ENCODE measurements around the gene CRMP1.

The CRMP1 gene

GRCh38 chr4:5810770-5811430 lies 82.0 kb downstream of the CRMP1 start:
- H3K9me3 ChIP-seq (ENCODE audit: insufficient read depth, low read depth, low read length): no peaks in the 10 kb centered on the region
- no peaks in the 10 kb centered on the region for H3K27me3 ChIP-seq (ENCODE audit: insufficient read depth, low read length)
- H3K27ac ChIP-seq (ENCODE audit: low read length): no peak overlapping the region
- H3K9ac ChIP-seq (ENCODE audit: low read depth, low read length): no peak overlapping the region
- no peak overlapping the region for H3K4me3 ChIP-seq (ENCODE audit: low read length)
- peaks cover 48% of the 10 kb centered on the region for H3K36me3 ChIP-seq (ENCODE audit: insufficient read depth, low read depth, low read length)
- no peaks in the 10 kb centered on the region for H3K4me1 ChIP-seq (ENCODE audit: insufficient read depth, low read length)

GRCh38 chr4:5810151-5810550 lies 82.7 kb downstream of the CRMP1 start:
- no peaks in the 10 kb centered on the region for H3K9me3 ChIP-seq (ENCODE audit: insufficient read depth, low read depth, low read length)
- no peak overlapping the region for H3K4me3 ChIP-seq (ENCODE audit: low read length)
- no peaks in the 10 kb centered on the region for H3K4me1 ChIP-seq (ENCODE audit: insufficient read depth, low read length)
- no peak overlapping the region for H3K27ac ChIP-seq (ENCODE audit: low read length)
- peaks cover 52% of the 10 kb centered on the region for H3K36me3 ChIP-seq (ENCODE audit: insufficient read depth, low read depth, low read length)
- H3K27me3 ChIP-seq (ENCODE audit: insufficient read depth, low read length): no peaks in the 10 kb centered on the region
- no peak overlapping the region for H3K9ac ChIP-seq (ENCODE audit: low read depth, low read length)

- H3K9me3 ChIP-seq (ENCODE audit: insufficient read depth, low read depth, low read length): no peaks in the 10 kb centered on the region
- H3K4me1 ChIP-seq (ENCODE audit: insufficient read depth, low read length): no peaks in the 10 kb centered on the region
- H3K27me3 ChIP-seq (ENCODE audit: insufficient read depth, low read length): no peaks in the 10 kb centered on the region
- no peak overlapping the region for H3K27ac ChIP-seq (ENCODE audit: low read length)
- no peak overlapping the region for H3K9ac ChIP-seq (ENCODE audit: low read depth, low read length)
- no peak overlapping the region for H3K4me3 ChIP-seq (ENCODE audit: low read length)
- peaks cover 61% of the 10 kb centered on the region for H3K36me3 ChIP-seq (ENCODE audit: insufficient read depth, low read depth, low read length)
Observed at GRCh38 chr4:5809216-5809776, 83.6 kb downstream of the CRMP1 start.

GRCh38 chr4:5808081-5808741 lies 84.7 kb downstream of the CRMP1 start:
- H3K4me3 ChIP-seq (ENCODE audit: low read length): no peak overlapping the region

GRCh38 chr4:5805270-5805669 lies 87.6 kb downstream of the CRMP1 start:
- no peaks in the 10 kb centered on the region for H3K4me1 ChIP-seq (ENCODE audit: insufficient read depth, low read length)
- no peaks in the 10 kb centered on the region for H3K9me3 ChIP-seq (ENCODE audit: insufficient read depth, low read depth, low read length)
- H3K4me3 ChIP-seq (ENCODE audit: low read length): no peak overlapping the region
- H3K27ac ChIP-seq (ENCODE audit: low read length): no peak overlapping the region
- H3K27me3 ChIP-seq (ENCODE audit: insufficient read depth, low read length): no peaks in the 10 kb centered on the region
- peaks cover 36% of the 10 kb centered on the region; the same call in 1 of the 2 replicates for H3K36me3 ChIP-seq (ENCODE audit: insufficient read depth, low read depth, low read length)
- no peak overlapping the region for H3K9ac ChIP-seq (ENCODE audit: low read depth, low read length)

More at GRCh38 chr4:5808081-5808741, 84.7 kb downstream of the CRMP1 start:
- Histone ChIP-seq H3K27me3 (ENCODE audit: insufficient read depth, low read length) (no peaks in the 10 kb centered on the region), H3K4me1 (ENCODE audit: insufficient read depth, low read length) (no peaks in the 10 kb centered on the region), H3K9ac (ENCODE audit: low read depth, low read length) (no peak overlapping the region), H3K9me3 (ENCODE audit: insufficient read depth, low read depth, low read length) (no peaks in the 10 kb centered on the region), H3K36me3 (ENCODE audit: insufficient read depth, low read depth, low read length) (peaks cover 62% of the 10 kb centered on the region), H3K27ac (ENCODE audit: low read length) (no peak overlapping the region)

- Histone ChIP-seq H3K27ac (ENCODE audit: low read length) (no peak overlapping the region), H3K27me3 (ENCODE audit: insufficient read depth, low read length) (no peaks in the 10 kb centered on the region), H3K36me3 (ENCODE audit: insufficient read depth, low read depth, low read length) (peaks cover 30% of the 10 kb centered on the region; the same call in 1 of the 2 replicates)
Observed at GRCh38 chr4:5804656-5805055, 88.2 kb downstream of the CRMP1 start.

GRCh38 chr4:5802565-5802964 lies 90.3 kb downstream of the CRMP1 start:
- Histone ChIP-seq H3K4me3 (ENCODE audit: low read length) (no peak overlapping the region), H3K27me3 (ENCODE audit: insufficient read depth, low read length) (no peaks in the 10 kb centered on the region), H3K4me1 (ENCODE audit: insufficient read depth, low read length) (no peaks in the 10 kb centered on the region), H3K36me3 (ENCODE audit: insufficient read depth, low read depth, low read length) (peaks cover 17% of the 10 kb centered on the region; the same call in 1 of the 2 replicates), H3K27ac (ENCODE audit: low read length) (no peak overlapping the region), H3K9me3 (ENCODE audit: insufficient read depth, low read depth, low read length) (no peaks in the 10 kb centered on the region), H3K9ac (ENCODE audit: low read depth, low read length) (no peak overlapping the region)

More at GRCh38 chr4:5804656-5805055, 88.2 kb downstream of the CRMP1 start:
- no peaks in the 10 kb centered on the region for H3K9me3 ChIP-seq (ENCODE audit: insufficient read depth, low read depth, low read length)
- H3K9ac ChIP-seq (ENCODE audit: low read depth, low read length): no peak overlapping the region
- H3K4me3 ChIP-seq (ENCODE audit: low read length): no peak overlapping the region
- no peaks in the 10 kb centered on the region for H3K4me1 ChIP-seq (ENCODE audit: insufficient read depth, low read length)

GRCh38 chr4:5801696-5802095 lies 91.2 kb downstream of the CRMP1 start:
- peaks cover 24% of the 10 kb centered on the region; the same call in 1 of the 2 replicates for H3K36me3 ChIP-seq (ENCODE audit: insufficient read depth, low read depth, low read length)

GRCh38 chr4:5800496-5800895 lies 92.4 kb downstream of the CRMP1 start:
- H3K36me3 ChIP-seq (ENCODE audit: insufficient read depth, low read depth, low read length): peaks cover 23% of the 10 kb centered on the region; the same call in 1 of the 2 replicates

More at GRCh38 chr4:5801696-5802095, 91.2 kb downstream of the CRMP1 start:
- Histone ChIP-seq H3K27me3 (ENCODE audit: insufficient read depth, low read length) (no peaks in the 10 kb centered on the region), H3K27ac (ENCODE audit: low read length) (no peak overlapping the region), H3K9ac (ENCODE audit: low read depth, low read length) (no peak overlapping the region), H3K4me1 (ENCODE audit: insufficient read depth, low read length) (no peaks in the 10 kb centered on the region), H3K4me3 (ENCODE audit: low read length) (no peak overlapping the region), H3K9me3 (ENCODE audit: insufficient read depth, low read depth, low read length) (no peaks in the 10 kb centered on the region)

GRCh38 chr4:5799406-5799805 lies 93.5 kb downstream of the CRMP1 start:
- Histone ChIP-seq H3K9ac (ENCODE audit: low read depth, low read length) (no peak overlapping the region), H3K27me3 (ENCODE audit: insufficient read depth, low read length) (no peaks in the 10 kb centered on the region), H3K4me3 (ENCODE audit: low read length) (no peak overlapping the region), H3K36me3 (ENCODE audit: insufficient read depth, low read depth, low read length) (peaks cover 13% of the 10 kb centered on the region), H3K27ac (ENCODE audit: low read length) (no peak overlapping the region), H3K4me1 (ENCODE audit: insufficient read depth, low read length) (no peaks in the 10 kb centered on the region), H3K9me3 (ENCODE audit: insufficient read depth, low read depth, low read length) (no peaks in the 10 kb centered on the region)

More at GRCh38 chr4:5800496-5800895, 92.4 kb downstream of the CRMP1 start:
- no peaks in the 10 kb centered on the region for H3K9me3 ChIP-seq (ENCODE audit: insufficient read depth, low read depth, low read length)
- H3K27me3 ChIP-seq (ENCODE audit: insufficient read depth, low read length): no peaks in the 10 kb centered on the region
- H3K4me3 ChIP-seq (ENCODE audit: low read length): no peak overlapping the region
- no peaks in the 10 kb centered on the region for H3K4me1 ChIP-seq (ENCODE audit: insufficient read depth, low read length)
- H3K9ac ChIP-seq (ENCODE audit: low read depth, low read length): no peak overlapping the region
- H3K27ac ChIP-seq (ENCODE audit: low read length): no peak overlapping the region

- H3K4me3 ChIP-seq (ENCODE audit: low read length): no peak overlapping the region
- no peaks in the 10 kb centered on the region for H3K9me3 ChIP-seq (ENCODE audit: insufficient read depth, low read depth, low read length)
- no peak overlapping the region for H3K27ac ChIP-seq (ENCODE audit: low read length)
- peaks cover 10% of the 10 kb centered on the region for H3K36me3 ChIP-seq (ENCODE audit: insufficient read depth, low read depth, low read length)
- H3K27me3 ChIP-seq (ENCODE audit: insufficient read depth, low read length): no peaks in the 10 kb centered on the region
- no peak overlapping the region for H3K9ac ChIP-seq (ENCODE audit: low read depth, low read length)
- no peaks in the 10 kb centered on the region for H3K4me1 ChIP-seq (ENCODE audit: insufficient read depth, low read length)
Observed at GRCh38 chr4:5798946-5799345, 93.9 kb downstream of the CRMP1 start.

GRCh38 chr4:5798462-5798861 lies 94.4 kb downstream of the CRMP1 start:
- Histone ChIP-seq H3K4me1 (ENCODE audit: insufficient read depth, low read length) (no peaks in the 10 kb centered on the region), H3K36me3 (ENCODE audit: insufficient read depth, low read depth, low read length) (peaks cover 10% of the 10 kb centered on the region), H3K27me3 (ENCODE audit: insufficient read depth, low read length) (no peaks in the 10 kb centered on the region), H3K9me3 (ENCODE audit: insufficient read depth, low read depth, low read length) (no peaks in the 10 kb centered on the region), H3K27ac (ENCODE audit: low read length) (no peak overlapping the region), H3K4me3 (ENCODE audit: low read length) (no peak overlapping the region), H3K9ac (ENCODE audit: low read depth, low read length) (no peak overlapping the region)

Measured in iPS-20b (cell line).